SU-DHL-6 (cell line): Measurements from ENCODE around the gene GABRA4.

ENCODE experiments used
- CTCF ChIP-seq: fragments of 200-600 bp; sonication (generic); IDR thresholded peaks from one replicate; pipeline ENCODE4 v1.5.1; 2017; ENCODE audit warnings: antibody characterized with exemption, mild to moderate bottlenecking, low read length, moderate library complexity; ENCODE audit not compliant: insufficient read depth, poor library complexity, severe bottlenecking
- EZH2phosphoT487 ChIP-seq: fragments of 200-600 bp; sonication (generic), shearing (Covaris generic); conservative IDR thresholded peaks from 2 replicates; pipeline ENCODE4 v1.6.1; 2018; ENCODE audit warnings: mild to moderate bottlenecking, antibody characterized with exemption, low read length, moderate library complexity, mixed read lengths

- no peak for TF ChIP-seq CTCF
- TF ChIP-seq EZH2phosphoT487: no peak
Observed at GRCh38 chr4:46924789-46925529, 68.4 kb downstream of the GABRA4 start.
